HG03565 (cell line): ENCODE data around the gene NUDT3.

ENCODE experiments used
- ATAC-seq: cut with Tn5 transposase; IDR thresholded peaks from one replicate; pipeline ENCODE4 v1.9.1; 2021; ENCODE audit warnings: mild to moderate bottlenecking, moderate library complexity; ENCODE audit not compliant: unreplicated experiment

The NUDT3 gene

DNA sequence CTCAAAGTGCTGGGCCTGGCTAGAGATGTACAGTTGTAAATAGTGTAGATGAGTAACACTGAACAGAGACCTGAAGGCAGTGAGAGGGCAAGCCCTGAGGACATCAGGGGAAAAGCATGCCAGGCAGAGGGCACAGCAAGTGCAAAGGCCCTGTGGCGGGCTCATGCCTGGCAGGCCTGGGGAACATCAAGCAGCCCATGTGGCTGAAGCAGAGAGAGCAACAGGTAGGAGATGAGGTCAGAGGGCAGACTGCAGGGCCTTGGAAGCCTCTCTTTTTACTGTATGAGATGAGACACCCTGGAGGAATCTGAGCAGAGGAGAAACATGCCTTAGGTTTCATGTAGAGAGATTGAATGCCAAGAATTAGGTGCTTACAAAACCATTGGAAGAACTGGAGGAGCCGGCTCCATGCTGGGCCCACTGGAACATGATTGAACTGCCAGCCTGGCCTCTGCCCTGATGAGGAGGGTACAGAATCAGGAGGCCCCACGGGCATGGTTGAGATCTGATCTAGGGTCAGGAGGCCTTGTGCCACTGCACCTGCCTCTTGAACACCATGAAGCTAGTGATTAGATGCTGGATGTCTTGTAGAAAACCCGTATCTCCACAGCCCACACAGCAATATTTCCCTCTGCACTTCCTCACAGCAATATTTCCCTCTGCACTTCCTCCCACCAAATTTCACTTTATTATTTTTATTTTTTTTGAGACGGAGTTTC is 161.7 kb downstream of the NUDT3 start:
- no peak for ATAC-seq

DNA sequence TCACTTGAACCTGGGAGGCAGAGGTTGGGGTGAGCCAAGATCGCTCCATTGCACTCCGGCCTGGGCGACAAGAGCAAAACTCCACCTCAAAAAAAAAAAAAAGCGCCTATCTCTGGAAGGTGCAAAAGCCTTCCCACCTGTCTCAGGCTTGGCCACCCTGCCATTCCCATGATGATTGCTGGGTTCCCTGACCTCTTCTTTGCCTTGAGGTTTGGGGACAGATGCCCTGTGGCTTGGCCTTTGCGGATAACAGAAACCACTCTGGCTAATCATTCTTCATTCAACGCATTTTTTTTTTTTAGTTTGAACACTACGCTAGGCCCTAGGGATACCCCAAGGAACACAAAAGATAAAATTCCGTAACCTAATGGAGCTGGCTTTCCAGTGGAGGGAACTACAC is 162.6 kb downstream of the NUDT3 start:
- no peak for ATAC-seq
